ENCODE measurements around the gene ALDH16A1.
"Not testable (repeated sequence)": the region's sequence is repeated elsewhere in the genome, so short reads cannot be mapped to it uniquely, and the experiment has no call there.

The ALDH16A1 gene

GRCh38 chr19:49441210-49441959 lies 11.6 kb upstream of the ALDH16A1 start, which contains the start of gene SLC17A7:
TSS of gene SLC17A7 (minus strand) at chr19:49441527. CDS start at chr19:49441379, 148 bp downstream.
- peak; percentile 28 for DNase-seq

DNA sequence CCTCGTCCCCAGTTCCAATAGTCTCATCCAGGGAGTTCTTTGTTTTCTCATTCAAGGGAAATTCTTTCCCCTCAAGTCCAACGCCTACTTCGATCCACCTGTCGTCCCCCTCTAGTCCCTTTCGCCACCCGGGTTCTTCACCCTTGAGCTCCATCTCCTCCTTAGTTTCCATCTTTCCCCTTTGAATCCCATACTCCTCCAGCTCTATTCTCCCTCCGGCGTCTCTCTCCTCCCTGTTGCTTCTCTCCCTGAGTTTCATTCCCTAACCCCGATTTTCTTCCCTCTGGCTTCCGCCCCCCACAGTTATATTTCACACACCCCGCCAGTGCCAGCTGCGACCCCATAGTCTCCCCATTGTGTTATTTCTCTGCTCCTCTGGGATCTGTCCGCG lies 11.1 kb upstream of the ALDH16A1 start:
- DNase-seq: no peak

DNA sequence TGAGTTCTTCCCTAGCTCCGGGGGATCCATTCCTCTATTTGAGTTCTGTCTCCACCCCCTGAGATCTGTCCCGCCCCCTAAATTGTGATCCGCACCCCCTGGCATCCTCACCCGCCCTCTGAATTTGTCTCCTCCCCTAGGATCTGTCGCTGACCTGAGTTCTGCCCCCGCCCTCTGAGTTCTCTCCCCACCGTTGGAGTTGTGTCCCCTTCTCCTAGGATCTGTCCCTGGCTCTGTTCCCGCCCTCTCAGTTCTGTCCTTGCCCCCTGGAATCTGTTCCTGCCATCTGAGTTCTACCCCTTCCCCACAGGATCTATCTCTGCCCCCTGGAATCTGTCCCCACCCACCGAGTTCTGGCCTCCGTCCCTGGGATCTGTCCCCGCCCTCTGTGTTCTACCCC lies 10.7 kb upstream of the ALDH16A1 start:
- peak; percentile 36 for DNase-seq

DNA sequence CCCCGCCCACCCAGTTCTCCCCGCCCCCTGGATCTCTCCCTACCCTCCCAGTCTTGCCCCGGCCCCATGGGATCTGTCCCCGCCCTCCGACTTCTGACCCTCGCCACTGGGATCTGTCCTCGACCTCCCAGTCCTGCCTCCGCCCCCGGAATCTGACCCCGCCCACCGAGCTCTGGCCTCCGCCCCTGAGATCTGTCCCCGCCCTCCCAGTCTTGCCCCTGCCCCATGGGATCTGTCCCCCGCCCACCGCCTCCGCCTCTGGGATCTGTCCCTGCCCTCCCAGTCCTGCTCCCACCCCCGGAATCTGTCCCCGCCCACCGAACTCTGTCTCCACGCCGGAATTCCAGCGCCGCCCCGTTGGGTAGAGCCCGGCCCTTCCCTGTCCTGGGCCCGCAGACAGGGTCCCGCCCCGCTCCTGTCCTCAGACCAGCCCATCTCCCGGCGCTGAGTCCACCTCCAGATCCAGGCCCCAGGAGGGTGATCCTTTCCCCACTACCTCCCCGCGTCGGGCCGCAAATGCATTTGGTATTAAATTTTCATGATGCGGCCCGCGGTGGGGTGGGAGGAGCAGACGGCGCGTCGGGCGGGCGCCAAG lies 10.2 kb upstream of the ALDH16A1 start:
- DNase-seq: peak; percentile 91

DNA sequence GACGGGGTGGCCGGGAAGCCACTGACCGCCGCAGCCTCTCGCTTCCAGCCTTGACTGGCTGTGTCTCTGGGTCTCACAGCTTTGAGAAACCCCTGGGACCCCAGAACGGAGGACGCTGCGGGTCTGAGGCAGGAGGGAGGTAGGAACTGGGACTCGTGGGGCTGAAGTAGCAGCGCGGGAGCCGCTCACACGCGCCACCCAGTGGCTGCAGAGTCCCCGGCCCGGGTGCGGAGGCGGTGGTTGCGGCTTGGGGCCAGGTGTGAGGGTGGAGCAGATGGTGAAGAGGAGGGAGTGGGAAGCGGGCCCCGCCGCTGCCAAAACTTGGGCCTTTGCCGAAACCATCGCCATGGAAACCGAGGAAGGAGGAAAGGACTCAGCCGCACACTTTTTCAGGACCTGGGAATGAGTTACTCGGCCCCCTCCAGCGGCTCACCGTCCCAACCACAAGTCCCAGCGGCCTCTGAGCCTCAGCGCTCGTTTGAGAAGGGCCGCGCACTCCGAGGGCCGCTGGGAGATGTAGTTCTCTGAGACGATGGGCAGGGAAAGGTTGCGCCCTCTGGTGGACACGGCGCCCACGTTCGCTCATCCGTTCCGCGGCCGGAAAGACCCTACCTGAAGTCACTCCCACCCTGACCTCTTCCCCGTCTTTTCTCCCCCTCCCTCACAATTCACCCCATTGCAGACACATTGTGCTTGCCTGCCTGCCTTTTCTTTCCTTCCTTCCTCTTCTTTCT lies 9.5 kb upstream of the ALDH16A1 start:
- DNase-seq: peak; percentile 94

GRCh38 chr19:49444100-49444700 lies 8.8 kb upstream of the ALDH16A1 start:
- not testable (repeated sequence) for DNase-seq

DNA sequence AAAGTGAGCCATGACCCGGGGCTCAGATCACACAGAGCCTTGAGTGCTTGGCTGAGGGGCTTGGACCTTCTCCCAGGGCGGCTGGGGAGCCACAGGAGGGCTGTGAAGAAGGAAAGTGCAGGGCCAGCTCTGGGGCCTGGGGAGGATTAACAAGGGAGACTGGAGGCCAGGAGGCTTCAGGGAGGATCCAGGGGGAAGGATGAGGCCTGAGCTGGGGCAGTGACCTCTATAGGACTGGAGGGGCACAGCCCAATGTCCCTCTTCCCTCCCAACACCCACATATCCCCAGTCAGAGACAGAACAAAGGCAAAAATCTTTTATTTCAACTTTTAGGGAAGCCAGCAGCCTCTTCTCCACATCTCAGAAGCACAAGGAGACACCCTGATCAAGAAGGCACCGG lies 7.0 kb upstream of the ALDH16A1 start:
- DNase-seq: no peak

DNA sequence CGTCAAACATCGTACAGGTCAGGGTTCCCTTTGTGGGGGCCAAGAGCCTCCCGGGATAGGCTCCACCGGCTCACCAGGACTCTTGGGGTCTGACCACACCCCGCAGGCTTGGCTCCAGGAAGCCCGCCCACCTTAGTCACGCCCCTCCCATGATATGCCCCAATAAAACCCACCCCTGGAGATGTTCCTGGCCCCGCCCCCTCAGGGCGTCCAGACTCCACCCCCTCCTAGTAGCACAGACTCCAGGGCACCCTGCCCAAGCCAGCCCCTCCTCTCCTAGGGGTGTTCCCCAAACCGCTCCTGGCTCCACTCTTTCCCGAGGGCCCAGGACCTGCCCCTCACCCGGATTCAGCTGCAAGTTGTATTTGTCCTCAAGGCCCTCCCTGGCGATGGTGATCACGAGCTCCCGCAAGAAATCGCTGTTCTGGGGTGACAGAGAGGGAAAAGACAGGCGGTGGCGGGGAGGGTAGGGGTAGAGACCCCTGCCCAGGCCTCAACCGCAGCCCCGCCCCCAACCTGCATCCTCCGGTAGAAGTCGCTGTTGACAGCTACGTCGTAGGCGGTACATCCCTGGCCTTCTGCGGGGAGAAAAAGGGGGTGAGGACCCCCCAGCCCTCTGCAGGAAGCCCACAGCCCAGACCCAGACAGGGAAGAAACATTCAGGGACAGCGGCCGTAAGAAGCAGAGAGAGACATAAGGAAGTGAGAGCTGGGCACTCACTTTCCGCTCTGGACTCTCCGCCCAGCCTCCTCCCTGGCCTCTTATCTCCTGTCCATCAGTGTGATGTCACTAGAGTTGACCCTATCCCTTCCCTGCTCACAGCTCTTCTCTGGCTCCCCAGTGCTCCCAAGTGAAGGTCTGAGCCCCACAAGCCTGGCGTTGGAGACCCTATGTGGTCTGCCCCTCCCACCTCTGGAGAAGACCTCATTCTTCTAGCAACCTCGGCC lies 5.3 kb upstream of the ALDH16A1 start:
- DNase-seq: peak; percentile 43

DNA sequence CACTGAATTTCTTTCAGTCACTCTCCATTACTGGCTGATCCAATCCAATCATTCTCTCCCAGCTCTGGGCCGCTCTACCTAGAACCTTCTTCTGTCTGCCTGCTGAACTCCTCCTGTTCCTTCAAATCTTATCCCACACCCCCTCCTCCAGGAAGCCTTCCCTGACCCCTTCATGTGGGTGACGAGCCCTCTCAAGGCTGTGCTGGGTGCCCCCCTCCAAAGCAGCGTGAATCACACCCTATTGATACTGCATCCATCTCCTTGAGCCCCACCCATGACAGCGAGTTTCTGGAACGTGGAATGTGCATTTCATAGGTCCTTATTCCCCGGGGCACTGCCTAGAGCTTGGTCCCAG lies 4.6 kb upstream of the ALDH16A1 start:
- no peak for DNase-seq

GRCh38 chr19:49450405-49450804 lies 2.6 kb upstream of the ALDH16A1 start:
- no peak for DNase-seq

- peak; percentile 100 for DNase-seq
These were observed 1.4 kb upstream of the ALDH16A1 start, which contains the start of gene PIH1D1 for GRCh38 chr19:49451430-49452181. TSS of gene PIH1D1 (minus strand) at chr19:49451814. CDS start at chr19:49451574, 240 bp downstream.

DNA sequence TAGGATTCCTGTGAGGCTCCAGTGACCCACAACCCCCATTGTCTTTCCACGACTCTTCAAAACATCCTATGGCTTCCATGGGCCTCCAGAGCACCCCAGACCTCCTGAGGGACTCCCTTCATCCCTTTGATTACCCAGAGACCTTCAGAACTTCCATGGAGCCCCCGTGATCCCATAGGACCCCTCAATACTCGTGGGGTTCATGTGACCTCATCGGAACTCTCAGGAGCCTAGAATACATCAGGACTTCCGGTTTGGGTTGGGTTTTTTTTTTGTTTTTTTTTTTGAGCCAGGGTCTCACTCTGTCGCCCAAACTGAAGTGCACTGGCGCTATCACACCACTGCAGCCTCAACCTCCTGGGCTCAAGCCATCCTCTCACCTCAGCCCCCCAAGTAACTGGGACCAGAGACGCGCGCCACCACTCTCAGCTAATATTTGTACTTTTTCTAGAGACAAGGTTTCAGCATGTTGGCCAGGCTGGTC lies 774 bp downstream of the ALDH16A1 start:
- no peak for DNase-seq

GRCh38 chr19:49455773-49456172 lies 2.7 kb downstream of the ALDH16A1 start:
- DNase-seq: no peak

GRCh38 chr19:49456326-49456725 lies 3.3 kb downstream of the ALDH16A1 start:
- no peak for DNase-seq

GRCh38 chr19:49458567-49458903 lies 5.5 kb downstream of the ALDH16A1 start:
- no peak for DNase-seq

- DNase-seq: no peak
These were observed 6.4 kb downstream of the ALDH16A1 start for GRCh38 chr19:49459388-49459787.

GRCh38 chr19:49461130-49461529 lies 8.1 kb downstream of the ALDH16A1 start:
- not testable (repeated sequence) for DNase-seq

DNA sequence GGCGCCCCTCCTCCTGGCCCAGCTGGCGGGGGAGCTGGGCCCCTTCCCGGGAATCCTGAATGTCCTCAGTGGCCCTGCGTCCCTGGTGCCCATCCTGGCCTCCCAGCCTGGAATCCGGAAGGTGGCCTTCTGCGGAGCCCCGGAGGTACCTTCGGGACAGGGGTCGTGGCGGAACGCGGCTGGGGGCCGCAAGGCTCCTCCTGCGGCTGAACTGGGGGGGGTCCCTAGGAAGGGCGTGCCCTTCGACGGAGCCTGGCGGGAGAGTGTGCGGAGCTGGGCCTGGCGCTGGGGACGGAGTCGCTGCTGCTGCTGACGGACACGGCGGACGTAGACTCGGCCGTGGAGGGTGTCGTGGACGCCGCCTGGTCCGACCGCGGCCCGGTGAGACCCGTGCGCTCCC lies 8.6 kb downstream of the ALDH16A1 start:
- DNase-seq: no peak

GRCh38 chr19:49462492-49462891 lies 9.5 kb downstream of the ALDH16A1 start:
- no peak for DNase-seq

DNA sequence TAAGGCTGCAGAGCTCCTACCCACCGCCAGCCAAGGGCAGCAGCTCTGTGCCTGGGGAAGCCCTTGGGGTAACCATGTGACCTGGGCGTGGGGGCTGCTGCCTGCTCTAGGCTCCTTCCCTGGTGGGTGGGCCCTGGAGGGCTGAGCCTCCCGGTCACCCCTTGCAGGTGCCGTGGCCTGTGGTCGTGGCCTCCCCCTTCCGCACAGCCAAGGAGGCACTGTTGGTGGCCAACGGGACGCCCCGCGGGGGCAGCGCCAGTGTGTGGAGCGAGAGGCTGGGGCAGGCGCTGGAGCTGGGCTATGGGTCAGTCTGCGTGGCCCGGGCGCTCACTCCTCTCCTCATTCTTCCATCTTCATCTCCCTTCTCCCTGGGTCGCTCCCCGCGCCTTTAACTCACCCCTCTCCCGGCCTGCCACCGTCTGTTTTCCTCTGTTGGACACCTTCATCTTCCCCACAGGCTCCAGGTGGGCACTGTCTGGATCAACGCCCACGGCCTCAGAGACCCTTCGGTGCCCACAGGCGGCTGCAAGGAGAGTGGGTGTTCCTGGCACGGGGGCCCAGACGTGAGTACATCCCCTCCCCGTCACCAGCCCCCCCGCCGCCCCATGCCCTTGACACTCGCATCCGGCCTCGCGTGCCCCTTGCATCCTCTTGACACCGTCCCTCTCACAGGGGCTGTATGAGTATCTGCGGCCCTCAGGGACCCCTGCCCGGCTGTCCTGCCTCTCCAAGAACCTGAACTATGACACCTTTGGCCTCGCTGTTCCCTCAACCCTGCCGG lies 11.1 kb downstream of the ALDH16A1 start:
- no peak for DNase-seq

- no peak for DNase-seq
These were observed 12.3 kb downstream of the ALDH16A1 start for GRCh38 chr19:49465371-49465770.
